ENCODE results near the gene DHRSX.
A peak's percentile ranks its signal among the peaks of the same experiment; 100 is the strongest.
"Not testable (repeated sequence)": the region's sequence is repeated elsewhere in the genome, so short reads cannot be mapped to it uniquely, and the experiment has no call there.

The DHRSX gene

GRCh38 chrX:2519638-2520037 is 18.9 kb upstream of the DHRSX start:
- not testable (repeated sequence) for DNase-seq (ENCODE audit: low spot score)

GRCh38 chrX:2517055-2517454 is 16.3 kb upstream of the DHRSX start:
- no peak for DNase-seq (ENCODE audit: low spot score)

- DNase-seq (ENCODE audit: low spot score): no peak
These were observed 15.8 kb upstream of the DHRSX start for GRCh38 chrX:2516623-2517022.

- no peak for DNase-seq (ENCODE audit: low spot score)
These were observed 13.4 kb upstream of the DHRSX start for GRCh38 chrX:2514131-2514530.

- no peak for DNase-seq (ENCODE audit: low spot score)
These were observed 12.4 kb upstream of the DHRSX start for GRCh38 chrX:2513121-2513664.

- no peak for DNase-seq (ENCODE audit: low spot score)
These were observed 11.7 kb upstream of the DHRSX start for GRCh38 chrX:2512501-2512900.

GRCh38 chrX:2511326-2511725 is 10.6 kb upstream of the DHRSX start:
- DNase-seq (ENCODE audit: low spot score): no peak

GRCh38 chrX:2508648-2509335 is 8.0 kb upstream of the DHRSX start:
- DNase-seq (ENCODE audit: low spot score): no peak

- no peak for DNase-seq (ENCODE audit: low spot score)
These were observed 7.3 kb upstream of the DHRSX start for GRCh38 chrX:2507904-2508627.

GRCh38 chrX:2507196-2507595 is 6.4 kb upstream of the DHRSX start:
- no peak for DNase-seq (ENCODE audit: low spot score)

GRCh38 chrX:2505341-2505740 is 4.6 kb upstream of the DHRSX start:
- DNase-seq (ENCODE audit: low spot score): not testable (repeated sequence)

GRCh38 chrX:2504706-2505332 is 4.0 kb upstream of the DHRSX start:
- DNase-seq (ENCODE audit: low spot score): no peak

GRCh38 chrX:2503591-2504500 is 3.1 kb upstream of the DHRSX start:
- no peak for DNase-seq (ENCODE audit: low spot score)

GRCh38 chrX:2502668-2503519 is 2.1 kb upstream of the DHRSX start:
- no peak for DNase-seq (ENCODE audit: low spot score)

- no peak for DNase-seq (ENCODE audit: low spot score)
These were observed 1.4 kb upstream of the DHRSX start for GRCh38 chrX:2502120-2502667.

GRCh38 chrX:2501559-2502102 is 855 bp upstream of the DHRSX start:
- no peak for DNase-seq (ENCODE audit: low spot score)

- no peak for DNase-seq (ENCODE audit: low spot score)
These were observed 529 bp downstream of the DHRSX start for GRCh38 chrX:2500091-2500802.

- no peak for DNase-seq (ENCODE audit: low spot score)
These were observed 1.3 kb downstream of the DHRSX start for GRCh38 chrX:2499507-2499906.

- peak; percentile 43 for DNase-seq (ENCODE audit: low spot score)
These were observed 1.9 kb downstream of the DHRSX start for GRCh38 chrX:2498781-2499302.
